Mesendoderm (in vitro differentiated cells): ENCODE results near the gene PCIF1.

Experiments
- DNase-seq: peaks from one replicate; pipeline ENCODE4 v3.0.0; 2013
- H2AK5ac ChIP-seq: 2 replicates; pipeline ENCODE4 v1.6.1; 2013; ENCODE audit warnings: low read length, inconsistent platforms
- H2BK120ac ChIP-seq: 2 replicates; pipeline ENCODE4 v1.6.1; 2013; ENCODE audit warnings: low read depth, mild to moderate bottlenecking, low read length, moderate library complexity, mixed read lengths
- H2BK15ac ChIP-seq: replicated peaks from 2 replicates; pipeline ENCODE4 v1.6.1; 2013; ENCODE audit warnings: low read depth, mild to moderate bottlenecking, moderate library complexity
- H2BK5ac ChIP-seq: 2 replicates; pipeline ENCODE4 v1.6.1; 2013; ENCODE audit warnings: low read length, inconsistent platforms
- H3K18ac ChIP-seq: 2 replicates; pipeline ENCODE4 v1.6.1; 2013; ENCODE audit warnings: mild to moderate bottlenecking, low read length, mixed read lengths
- H3K23ac ChIP-seq: one replicate; pipeline ENCODE4 v1.6.1; 2013; ENCODE audit warnings: low read length
- H3K27ac ChIP-seq: 2 replicates; pipeline ENCODE4 v1.5.1; 2013; ENCODE audit warnings: low read depth, mild to moderate bottlenecking, inconsistent platforms, low read length, moderate library complexity
- H3K27me3 ChIP-seq: 2 replicates; pipeline ENCODE4 v1.6.1; 2013; ENCODE audit warnings: low read length, control low read depth, mild to moderate bottlenecking, inconsistent platforms; ENCODE audit not compliant: insufficient read depth, poor library complexity
- H3K36me3 ChIP-seq: 2 replicates; pipeline ENCODE4 v1.6.1; 2013; ENCODE audit warnings: low read length, inconsistent platforms; ENCODE audit not compliant: control insufficient read depth, insufficient read depth
- H3K4ac ChIP-seq: one replicate; pipeline ENCODE4 v1.6.1; 2013; ENCODE audit warnings: low read depth, mild to moderate bottlenecking, low read length, moderate library complexity
- H3K4me1 ChIP-seq: 2 replicates; pipeline ENCODE4 v1.6.1; 2013; ENCODE audit warnings: low read depth, low read length, inconsistent platforms; ENCODE audit not compliant: control insufficient read depth
- H3K4me2 ChIP-seq: 2 replicates; pipeline ENCODE4 v1.6.1; 2013; ENCODE audit warnings: low read length
- H3K4me3 ChIP-seq: 2 replicates; pipeline ENCODE4 v1.5.1; 2013; ENCODE audit warnings: mild to moderate bottlenecking, low read length
- H3K56ac ChIP-seq: one replicate; pipeline ENCODE4 v1.6.1; 2013; ENCODE audit warnings: low read length
- H3K79me1 ChIP-seq: 2 replicates; pipeline ENCODE4 v1.6.1; 2013; ENCODE audit warnings: low read length, inconsistent platforms
- H3K79me2 ChIP-seq: 2 replicates; pipeline ENCODE4 v1.6.1; 2013; ENCODE audit warnings: mild to moderate bottlenecking, low read length; ENCODE audit not compliant: control insufficient read depth, insufficient read depth
- H3K9ac ChIP-seq: 2 replicates; pipeline ENCODE4 v1.6.1; 2013; ENCODE audit warnings: low read length, inconsistent platforms
- H4K5ac ChIP-seq: one replicate; pipeline ENCODE4 v1.6.1; 2013; ENCODE audit warnings: low read length
- H4K8ac ChIP-seq: one replicate; pipeline ENCODE4 v1.6.1; 2013; ENCODE audit warnings: low read depth, mild to moderate bottlenecking, control low read depth, low read length, moderate library complexity
- WGBS: extraction: QIAGEN DNeasy Blood & Tissue Kit; methylation state at CpG from one replicate; pipeline ENCODE4 v1.1.7; 2013; ENCODE audit warnings: low lambda C conversion rate, missing lambda C conversion rate; ENCODE audit not compliant: insufficient coverage; ENCODE audit errors: extremely low coverage; 5-methylcytosine and 5-hydroxymethylcytosine counted together

The PCIF1 gene

DNA sequence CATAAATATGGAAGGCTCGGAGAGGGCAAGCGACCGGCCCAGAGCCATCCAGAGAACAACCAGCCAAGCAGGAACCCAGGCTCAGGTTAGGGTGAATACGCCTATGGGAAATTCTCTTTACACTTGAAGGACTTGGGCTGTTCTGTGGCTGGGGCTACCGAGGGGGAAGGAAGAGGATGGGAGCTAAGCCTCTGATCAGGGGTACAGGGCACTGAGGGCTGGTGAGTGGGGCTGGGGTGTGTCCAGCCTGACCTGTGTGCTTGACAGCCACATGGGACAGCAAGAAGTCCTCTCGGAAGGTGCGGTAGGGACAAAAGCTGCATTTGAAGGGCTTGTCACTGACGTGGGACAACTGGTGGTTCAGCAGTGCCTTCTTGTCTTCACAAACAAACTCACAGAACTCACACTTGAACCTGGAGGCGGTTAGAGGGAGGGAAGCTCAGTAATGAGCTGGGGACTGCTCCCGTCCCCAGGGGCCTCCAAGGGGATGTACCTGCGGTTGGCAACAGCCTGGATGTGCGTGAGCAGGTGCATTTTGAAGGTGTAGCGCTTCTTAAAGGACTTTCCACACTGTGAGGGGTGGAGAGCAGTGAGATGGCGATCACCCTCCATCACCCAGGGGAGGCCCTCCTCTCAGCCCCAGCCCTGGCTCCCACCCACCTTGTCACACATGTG is 25.6 kb downstream of the PCIF1 start:
- WGBS, result no CpG with 5 or more reads among the region's 14 CpGs
- Histone ChIP-seq H3K27me3 (no peaks in the 10 kb centered on the region), H3K36me3 (peaks cover 18% of the 10 kb centered on the region), H4K8ac (no peak overlapping the region), H3K4ac (no peak overlapping the region), H4K5ac (no peak overlapping the region), H3K79me2 (no peaks in the 10 kb centered on the region), H2BK15ac (no peak overlapping the region), H3K23ac (no peak overlapping the region), H2AK5ac (no peak overlapping the region), H2BK5ac (no peak overlapping the region), H3K4me1 (no peaks in the 10 kb centered on the region), H3K9ac (no peak overlapping the region), H3K4me2 (no peak overlapping the region), H3K27ac (no peak overlapping the region), H3K18ac (no peak overlapping the region), H3K56ac (no peak overlapping the region), H2BK120ac (no peak overlapping the region), H3K4me3 (no peak overlapping the region), H3K79me1 (no peaks in the 10 kb centered on the region)
- no peak for DNase-seq

DNA sequence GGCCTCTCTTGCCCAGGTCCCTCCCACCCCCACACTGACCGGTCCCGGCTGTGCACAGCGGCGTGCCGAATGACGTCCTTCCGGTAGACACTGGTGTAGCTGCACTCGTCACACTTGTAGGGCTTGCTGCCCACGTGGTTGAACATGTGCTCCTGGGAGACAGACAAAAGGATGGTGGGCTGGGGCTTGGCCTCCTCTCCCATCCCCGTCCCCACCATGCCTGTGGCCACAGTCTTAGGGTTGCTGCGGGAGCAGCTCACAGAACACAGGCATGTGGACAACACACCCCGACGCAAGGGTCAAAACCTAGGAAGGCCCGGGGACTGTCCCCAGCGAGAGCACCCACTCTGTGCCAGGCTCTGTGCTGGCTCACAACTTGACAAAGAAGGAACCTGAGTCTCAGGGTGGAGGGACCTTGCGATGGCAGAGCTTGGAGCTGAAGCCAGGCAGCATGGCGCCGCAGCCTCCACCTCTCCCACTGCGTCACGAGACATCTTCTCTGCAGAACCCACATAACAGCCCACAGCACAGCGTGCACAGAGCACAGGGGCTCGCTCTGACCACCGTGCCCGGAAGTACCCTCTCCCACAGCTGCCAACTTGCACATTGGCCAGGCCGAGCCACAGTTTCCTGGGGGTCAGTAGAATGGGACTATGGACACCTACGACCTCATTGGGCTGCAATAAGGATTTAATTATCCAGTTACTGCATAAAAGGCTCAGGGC is 27.7 kb downstream of the PCIF1 start:
- WGBS, result no CpG with 5 or more reads among the region's 26 CpGs
- Histone ChIP-seq H2AK5ac (no peak overlapping the region), H4K8ac (no peak overlapping the region), H3K4ac (no peak overlapping the region), H2BK5ac (no peak overlapping the region), H3K4me2 (no peak overlapping the region), H3K56ac (no peak overlapping the region), H2BK15ac (no peak overlapping the region), H3K27ac (no peak overlapping the region), H3K4me1 (no peaks in the 10 kb centered on the region), H3K18ac (no peak overlapping the region), H2BK120ac (no peak overlapping the region), H3K4me3 (no peak overlapping the region), H3K79me2 (no peaks in the 10 kb centered on the region), H4K5ac (no peak overlapping the region), H3K9ac (no peak overlapping the region), H3K27me3 (no peaks in the 10 kb centered on the region), H3K36me3 (peaks cover 19% of the 10 kb centered on the region), H3K79me1 (no peaks in the 10 kb centered on the region), H3K23ac (no peak overlapping the region)
- DNase-seq, result no peak

DNA sequence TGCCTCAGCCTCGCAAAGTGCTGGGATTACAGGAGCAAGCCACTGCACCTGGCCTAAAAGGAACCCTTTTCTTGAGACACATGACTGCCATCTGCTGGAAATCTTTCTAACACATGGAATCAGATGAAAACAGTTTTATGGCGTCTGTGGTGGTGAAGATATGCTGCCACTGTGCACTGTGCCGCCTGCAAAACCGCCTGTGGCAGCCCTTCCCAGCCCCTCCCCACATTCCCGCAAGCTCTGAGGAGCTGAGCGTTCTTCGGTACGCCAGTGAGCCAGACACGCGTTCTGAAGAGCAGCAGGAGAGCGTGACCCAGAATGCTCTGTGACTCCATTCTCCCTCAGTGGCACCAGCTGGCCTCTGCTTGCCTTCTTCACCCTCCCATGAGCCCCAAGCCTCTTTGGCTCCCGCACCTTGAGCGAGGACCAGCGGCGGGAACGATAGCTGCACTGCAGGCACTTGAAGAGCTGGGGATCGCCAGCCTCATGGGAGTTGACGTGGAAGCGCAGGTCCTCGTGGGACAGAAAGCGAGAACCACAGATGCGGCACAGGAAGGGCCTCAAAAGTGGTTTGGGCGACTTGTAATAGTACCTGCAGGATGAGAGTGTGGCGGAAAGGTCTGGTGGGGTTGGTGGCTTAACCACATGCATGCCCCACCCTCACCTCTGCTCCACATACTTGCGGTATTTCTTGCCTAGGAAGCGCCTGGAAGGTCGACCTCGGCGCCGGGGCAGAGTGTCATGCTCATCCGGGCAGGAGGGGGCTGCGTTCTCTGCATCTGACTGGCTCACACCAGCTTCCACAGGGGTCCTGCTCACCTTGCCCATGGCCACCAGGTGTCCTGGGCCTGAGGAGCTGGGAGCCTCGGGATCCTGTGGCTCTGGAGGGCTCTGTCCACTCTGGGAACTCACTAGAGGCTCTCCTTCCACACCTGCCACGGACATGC is 28.8 kb downstream of the PCIF1 start:
- H3K56ac ChIP-seq, result no peak overlapping the region
- no peaks in the 10 kb centered on the region for H3K79me1 ChIP-seq
- H3K4me2 ChIP-seq, result no peak overlapping the region
- no peak overlapping the region for H3K18ac ChIP-seq
- H4K8ac ChIP-seq, result no peak overlapping the region
- no peak overlapping the region for H3K4me3 ChIP-seq
- WGBS, result no CpG with 5 or more reads among the region's 34 CpGs
- H2AK5ac ChIP-seq, result no peak overlapping the region
- H2BK5ac ChIP-seq, result no peak overlapping the region
- no peak overlapping the region for H3K4ac ChIP-seq
- H2BK15ac ChIP-seq, result no peak overlapping the region
- no peaks in the 10 kb centered on the region for H3K4me1 ChIP-seq
- no peak overlapping the region for H3K23ac ChIP-seq
- no peak overlapping the region for H3K9ac ChIP-seq
- H4K5ac ChIP-seq, result no peak overlapping the region
- H3K27me3 ChIP-seq, result no peaks in the 10 kb centered on the region
- no peaks in the 10 kb centered on the region for H3K79me2 ChIP-seq
- H2BK120ac ChIP-seq, result no peak overlapping the region
- peaks cover 22% of the 10 kb centered on the region for H3K36me3 ChIP-seq
- peak; percentile 63 for DNase-seq
- no peak overlapping the region for H3K27ac ChIP-seq

DNA sequence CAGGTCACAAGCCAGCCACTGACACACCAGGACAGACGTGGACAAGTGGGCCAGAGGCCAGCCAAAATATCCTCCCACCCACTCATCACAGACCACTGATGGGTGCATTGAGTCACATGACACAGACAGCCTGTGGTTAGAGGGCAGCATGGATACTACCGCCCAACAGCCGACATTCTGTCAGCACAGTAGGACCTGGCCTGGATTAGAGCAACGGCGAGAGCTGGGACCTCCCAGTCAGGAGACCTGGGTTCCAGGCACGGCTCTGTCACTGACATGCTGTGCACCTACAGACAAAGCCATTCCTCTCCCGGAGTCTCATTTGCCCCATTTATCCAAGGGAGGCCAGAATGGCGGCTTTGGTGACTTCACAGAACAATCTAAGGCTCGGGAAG is 29.5 kb downstream of the PCIF1 start:
- Histone ChIP-seq H2BK5ac (no peak overlapping the region), H3K4me3 (no peak overlapping the region), H3K4me2 (no peak overlapping the region), H4K5ac (no peak overlapping the region), H3K79me1 (no peaks in the 10 kb centered on the region), H2AK5ac (no peak overlapping the region), H3K79me2 (no peaks in the 10 kb centered on the region), H2BK15ac (no peak overlapping the region), H3K23ac (no peak overlapping the region), H3K27ac (no peak overlapping the region), H3K36me3 (peaks cover 19% of the 10 kb centered on the region), H2BK120ac (no peak overlapping the region), H3K18ac (no peak overlapping the region), H3K56ac (no peak overlapping the region), H3K4ac (no peak overlapping the region), H4K8ac (no peak overlapping the region), H3K27me3 (no peaks in the 10 kb centered on the region), H3K9ac (no peak overlapping the region), H3K4me1 (no peaks in the 10 kb centered on the region)
- no peak for DNase-seq
- no CpG with 5 or more reads among the region's 9 CpGs for WGBS

DNA sequence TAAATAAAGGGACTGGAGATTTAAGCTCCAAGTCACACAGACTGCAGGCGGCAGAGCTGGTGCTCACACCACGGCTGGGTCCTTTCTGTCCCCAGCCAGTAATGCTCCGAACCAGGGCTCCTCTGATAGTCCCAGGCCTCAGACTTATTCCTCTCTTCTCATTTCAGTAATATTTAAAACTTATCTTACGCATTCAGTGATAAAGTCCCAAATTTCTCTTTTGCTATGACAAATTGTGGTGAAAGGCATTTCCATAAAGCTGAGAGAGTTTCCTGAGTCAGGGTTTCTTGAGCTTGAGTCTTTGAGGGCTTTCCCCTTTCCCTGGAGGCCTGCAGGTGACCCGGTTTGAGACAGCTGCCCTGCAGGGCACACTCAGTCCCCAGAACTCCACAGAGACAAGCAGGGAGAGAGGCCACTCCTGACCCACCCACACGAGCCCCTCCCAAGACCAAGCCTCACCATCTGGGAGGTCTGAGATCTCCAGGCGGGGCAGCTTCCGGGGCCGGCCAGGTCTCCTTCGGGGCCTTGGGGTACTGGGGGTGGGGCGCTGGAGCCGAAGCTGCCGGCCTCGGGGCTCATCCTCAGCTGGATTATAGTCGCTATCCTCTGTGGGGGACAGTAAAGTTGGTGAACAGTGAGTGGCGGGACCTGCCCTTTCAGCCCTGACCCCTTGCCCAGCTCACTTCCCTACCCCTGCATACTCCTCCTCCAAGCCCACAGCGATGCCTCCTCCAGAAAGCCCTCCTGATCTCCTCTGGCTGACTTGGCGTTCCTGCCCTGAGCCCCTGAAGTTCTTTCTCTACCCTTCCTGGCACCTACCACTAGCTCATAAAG is 30.9 kb downstream of the PCIF1 start:
- Histone ChIP-seq H3K56ac (no peak overlapping the region), H3K27ac (no peak overlapping the region), H2BK15ac (no peak overlapping the region), H4K5ac (no peak overlapping the region), H3K79me1 (peaks cover 6% of the 10 kb centered on the region), H3K4me1 (peaks cover 2% of the 10 kb centered on the region), H3K23ac (no peak overlapping the region), H3K18ac (no peak overlapping the region), H2AK5ac (no peak overlapping the region), H2BK120ac (no peak overlapping the region), H3K4me3 (no peak overlapping the region), H4K8ac (no peak overlapping the region), H2BK5ac (no peak overlapping the region), H3K4me2 (no peak overlapping the region), H3K9ac (no peak overlapping the region), H3K36me3 (peaks cover 9% of the 10 kb centered on the region), H3K79me2 (no peaks in the 10 kb centered on the region), H3K4ac (no peak overlapping the region), H3K27me3 (no peaks in the 10 kb centered on the region)
- no CpG with 5 or more reads among the region's 18 CpGs for WGBS
- no peak for DNase-seq
